Stimulated activated naive CD8-positive, alpha-beta T cell treated with anti-CD3 and anti-CD28 coated beads, Interleukin-15, amount 100 ng/mL, for 72 hours (primary cell): ENCODE results near the gene DDX51.
"Not testable (repeated sequence)": the region's sequence is repeated elsewhere in the genome, so short reads cannot be mapped to it uniquely, and the experiment has no call there.

Source experiments
- ATAC-seq: fragments of 150-1000 bp; cut with Tn5 transposase; 2 replicates; pipeline ENCODE4 v1.10.0; 2021; ENCODE audit warnings: mild to moderate bottlenecking, moderate library complexity
- DNase-seq, 2 donors: peaks; one replicate each; pipeline ENCODE4 v3.0.0; 2021 to 2022
- H3K27ac Mint-ChIP-seq, 2 donors: one replicate each; pipeline ENCODE4 v1.8.0; 2022; ENCODE audit warnings: mild to moderate bottlenecking in 2 of 2, mixed read lengths in 2 of 2, moderate library complexity in 2 of 2
- H3K27me3 Mint-ChIP-seq: one replicate; pipeline ENCODE4 v1.8.0; 2022; ENCODE audit warnings: mixed read lengths
- H3K4me1 Mint-ChIP-seq: one replicate; pipeline ENCODE4 v1.8.0; 2022; ENCODE audit warnings: mild to moderate bottlenecking, mixed read lengths
- H3K4me3 Mint-ChIP-seq, 2 donors: one replicate each; pipeline ENCODE4 v1.8.0; 2022; ENCODE audit warnings: mild to moderate bottlenecking in 2 of 2, mixed read lengths in 2 of 2, moderate library complexity in 1 of 2
- H3K9me3 Mint-ChIP-seq, 2 donors: one replicate each; pipeline ENCODE4 v1.8.0; 2022; ENCODE audit warnings: mixed read lengths in 2 of 2

The DDX51 gene

DNA sequence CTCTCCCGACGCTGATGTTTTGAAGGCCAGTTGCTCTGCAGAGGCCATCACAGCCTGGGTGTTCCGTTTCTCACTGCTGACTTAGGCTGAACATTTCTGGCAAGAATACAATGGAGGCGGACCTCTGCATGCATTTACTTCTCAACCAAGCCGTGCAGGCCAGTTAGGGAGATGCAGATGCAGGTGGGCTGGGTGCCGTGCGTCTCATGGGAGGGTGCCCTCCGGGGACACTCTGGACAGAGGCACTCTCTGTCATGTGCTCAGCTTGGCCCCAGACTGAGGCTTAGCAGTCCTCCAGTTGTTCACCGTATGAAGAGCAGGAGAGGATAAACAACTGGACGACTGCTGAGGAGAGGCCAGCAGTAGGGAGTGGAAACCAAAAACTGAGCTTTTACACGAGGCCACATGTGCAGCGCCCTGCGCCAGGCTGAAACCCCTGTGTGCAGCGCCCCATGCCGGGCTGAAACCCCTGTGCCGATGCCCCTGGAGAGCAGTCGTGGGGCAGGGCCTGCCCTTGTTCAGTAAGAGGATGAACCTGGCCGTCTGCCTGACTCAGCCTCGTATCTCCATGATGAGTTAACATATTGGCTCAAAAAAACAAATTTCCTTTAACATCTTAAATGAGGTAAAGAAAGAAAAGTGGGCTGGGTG lies 32.3 kb downstream of the DDX51 start:
- no peak overlapping the region for H3K4me3 Mint-ChIP-seq
- no peaks in the 10 kb centered on the region for H3K9me3 Mint-ChIP-seq
- ATAC-seq (no peak), DNase-seq (no peak)
- H3K27ac Mint-ChIP-seq = peak overlapping the region in 1 of 2 donors; percentile 72
- no peaks in the 10 kb centered on the region for H3K4me1 Mint-ChIP-seq
- no peaks in the 10 kb centered on the region for H3K27me3 Mint-ChIP-seq

DNA sequence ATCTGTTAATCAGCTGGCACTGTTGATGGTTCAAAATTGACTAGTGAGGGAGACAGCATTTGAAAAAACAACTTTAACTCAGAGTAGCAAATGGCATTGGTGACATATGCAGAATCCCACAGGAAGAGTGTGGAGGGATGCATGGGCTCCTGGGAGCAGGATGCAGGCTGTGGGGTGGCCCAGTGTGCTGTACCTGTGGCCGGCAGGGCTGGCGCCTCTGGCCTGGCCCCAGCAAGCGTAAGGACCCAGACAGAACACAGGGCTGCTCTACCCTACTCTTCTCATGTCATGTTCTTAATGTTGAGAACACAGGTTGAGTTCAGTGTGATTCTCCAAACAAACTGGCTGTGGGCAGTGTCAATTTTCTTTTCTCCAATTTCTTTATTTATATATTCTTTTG lies 33.4 kb downstream of the DDX51 start:
- no peaks in the 10 kb centered on the region for H3K27me3 Mint-ChIP-seq
- H3K9me3 Mint-ChIP-seq = no peaks in the 10 kb centered on the region
- DNase-seq (no peak), ATAC-seq (no peak)
- H3K4me1 Mint-ChIP-seq = no peaks in the 10 kb centered on the region
- H3K4me3 Mint-ChIP-seq = no peak overlapping the region
- H3K27ac Mint-ChIP-seq = no peak overlapping the region

GRCh38 chr12:132109741-132110140 lies 34.4 kb downstream of the DDX51 start:
- no peak for ATAC-seq
- no peak for DNase-seq
- Mint-ChIP-seq H3K27ac (no peak overlapping the region), H3K4me1 (peaks cover 6% of the 10 kb centered on the region), H3K4me3 (no peak overlapping the region), H3K27me3 (no peaks in the 10 kb centered on the region), H3K9me3 (no peaks in the 10 kb centered on the region)

DNA sequence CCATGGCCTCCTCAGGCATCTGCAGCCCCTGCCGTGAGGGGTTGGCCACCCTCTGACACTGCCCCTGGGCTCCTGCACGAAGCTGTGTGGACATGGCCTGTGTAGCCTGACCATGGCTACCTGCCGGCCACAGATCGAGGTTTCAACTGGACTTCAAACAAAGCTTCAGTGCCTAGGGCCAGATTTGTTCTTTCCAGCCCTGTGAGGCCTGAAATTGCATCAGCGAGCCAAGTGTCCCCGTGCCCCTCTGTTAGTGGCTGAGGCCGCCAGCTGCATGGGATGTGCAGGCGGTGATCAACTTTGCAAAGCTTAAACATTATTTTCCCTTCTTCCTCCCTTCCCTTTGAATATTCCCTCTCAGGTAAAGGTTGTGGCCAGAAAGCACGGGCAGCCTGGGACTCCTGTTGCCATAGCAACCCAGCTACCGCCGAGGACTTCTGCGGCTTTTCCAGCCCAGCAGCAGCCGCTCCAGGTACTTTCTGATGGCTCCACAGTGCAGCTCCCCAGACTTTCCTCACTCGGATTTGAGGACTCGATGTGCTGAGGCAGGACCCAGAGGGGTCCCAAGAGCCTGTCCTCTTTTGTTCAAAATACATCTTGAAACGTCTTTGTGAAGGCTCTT lies 35.8 kb downstream of the DDX51 start:
- H3K27me3 Mint-ChIP-seq = no peaks in the 10 kb centered on the region
- peaks cover 6% of the 10 kb centered on the region for H3K4me1 Mint-ChIP-seq
- no peaks in the 10 kb centered on the region for H3K9me3 Mint-ChIP-seq
- no peak overlapping the region for H3K27ac Mint-ChIP-seq
- no peak for DNase-seq
- no peak overlapping the region for H3K4me3 Mint-ChIP-seq
- no peak for ATAC-seq

GRCh38 chr12:132106921-132107320 lies 37.2 kb downstream of the DDX51 start:
- DNase-seq (no peak), ATAC-seq (no peak)
- Mint-ChIP-seq H3K4me1 (peaks cover 6% of the 10 kb centered on the region), H3K4me3 (no peak overlapping the region), H3K27me3 (no peaks in the 10 kb centered on the region), H3K27ac (no peak overlapping the region), H3K9me3 (no peaks in the 10 kb centered on the region)

DNA sequence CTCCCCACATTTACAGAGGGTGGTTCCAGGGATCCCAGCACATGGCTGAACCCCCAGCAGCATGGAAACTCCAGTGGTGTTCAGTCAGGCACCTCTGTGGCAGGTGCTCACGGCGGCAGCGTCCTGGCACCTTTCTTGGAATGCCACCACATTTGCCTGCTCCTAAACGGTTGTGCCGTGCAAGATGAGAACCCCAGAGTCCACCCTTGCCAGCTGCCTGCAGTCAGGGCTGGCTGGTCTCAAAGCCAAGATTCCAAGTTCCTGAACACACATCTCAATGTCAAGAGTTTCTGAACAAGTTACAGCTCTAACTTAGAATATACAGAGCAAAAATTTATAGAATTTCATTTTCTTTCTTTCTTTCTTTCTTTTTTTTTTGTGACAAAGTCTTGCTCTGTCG lies 38.7 kb downstream of the DDX51 start:
- no peak overlapping the region for H3K4me3 Mint-ChIP-seq
- ATAC-seq (no peak), DNase-seq (no peak)
- H3K4me1 Mint-ChIP-seq = peaks cover 6% of the 10 kb centered on the region
- no peak overlapping the region for H3K27ac Mint-ChIP-seq
- no peaks in the 10 kb centered on the region for H3K27me3 Mint-ChIP-seq
- no peaks in the 10 kb centered on the region for H3K9me3 Mint-ChIP-seq

GRCh38 chr12:132103542-132104308 lies 40.4 kb downstream of the DDX51 start:
- ATAC-seq = no peak
- Mint-ChIP-seq H3K27me3 (no peaks in the 10 kb centered on the region), H3K4me3 (no peak overlapping the region), H3K27ac (no peak overlapping the region), H3K4me1 (peaks cover 6% of the 10 kb centered on the region), H3K9me3 (no peaks in the 10 kb centered on the region)
- DNase-seq = no peak

DNA sequence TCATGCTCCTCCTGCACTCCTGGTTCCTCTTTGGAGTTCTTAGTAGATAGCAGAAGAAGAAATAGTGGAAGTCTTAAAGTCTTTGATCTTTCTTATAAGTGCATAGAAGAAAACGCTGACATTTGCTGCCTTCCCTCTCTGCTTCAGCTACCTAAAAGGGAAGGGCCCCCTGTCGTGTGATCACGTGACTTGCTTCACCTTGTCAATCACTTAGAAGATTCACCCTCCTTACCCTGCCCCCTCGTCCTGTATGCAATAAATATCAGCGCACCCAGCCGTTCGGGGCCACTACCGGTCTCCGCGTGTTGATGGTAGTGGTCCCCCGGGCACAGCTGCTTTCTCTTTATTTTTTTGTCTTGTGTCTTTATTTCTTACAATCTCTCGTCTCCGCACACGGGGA lies 41.0 kb downstream of the DDX51 start:
- H3K4me3 Mint-ChIP-seq, H3K27ac Mint-ChIP-seq, ATAC-seq, H3K27me3 Mint-ChIP-seq, H3K9me3 Mint-ChIP-seq, DNase-seq, H3K4me1 Mint-ChIP-seq: not testable (repeated sequence)

GRCh38 chr12:132102297-132102696 lies 41.8 kb downstream of the DDX51 start:
- H3K4me3 Mint-ChIP-seq = no peak overlapping the region
- DNase-seq (no peak), ATAC-seq (no peak)
- H3K9me3 Mint-ChIP-seq = no peaks in the 10 kb centered on the region
- H3K4me1 Mint-ChIP-seq = peaks cover 6% of the 10 kb centered on the region
- no peaks in the 10 kb centered on the region for H3K27me3 Mint-ChIP-seq
- H3K27ac Mint-ChIP-seq = no peak overlapping the region

DNA sequence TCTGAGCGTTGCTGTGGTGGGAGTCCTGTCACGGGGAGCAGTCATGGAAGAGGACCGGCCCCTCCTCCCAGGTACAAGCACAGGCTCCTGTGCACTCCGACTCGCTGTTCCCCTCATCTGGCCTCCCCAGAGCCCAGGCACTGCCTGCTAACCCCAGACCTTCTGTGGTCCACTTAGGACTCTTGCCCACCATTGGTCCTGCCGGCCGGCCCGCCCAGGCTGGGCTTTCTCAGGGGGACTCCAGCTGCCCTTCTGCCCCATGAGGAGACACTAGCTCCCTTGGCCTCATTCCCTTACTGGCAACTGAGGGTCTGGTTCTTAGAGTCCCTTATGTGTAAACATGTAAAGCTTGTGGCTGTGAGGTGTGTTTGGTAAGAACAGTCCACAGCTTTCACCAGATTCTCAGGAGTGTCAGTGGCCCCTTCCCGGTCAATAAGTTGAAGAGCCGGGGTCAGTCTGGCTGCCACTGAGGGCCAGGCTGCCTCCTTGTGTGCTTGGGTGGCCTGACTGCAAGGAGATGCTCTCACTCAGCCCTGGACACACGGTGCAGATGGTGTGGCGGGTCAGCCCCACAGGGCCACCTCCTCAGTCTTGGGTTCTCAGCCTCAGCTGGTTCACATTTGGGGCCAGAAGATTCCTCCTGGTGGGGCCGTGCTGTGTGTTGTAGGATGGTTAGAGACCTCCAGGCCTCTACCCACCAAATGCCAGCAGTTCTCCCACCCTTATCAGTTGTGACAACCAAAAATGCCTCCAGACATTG lies 43.6 kb downstream of the DDX51 start:
- Mint-ChIP-seq H3K9me3 (peaks cover 6 to 15% of the 10 kb centered on the region in 2 donors), H3K27ac (no peak overlapping the region), H3K4me1 (peaks cover 24% of the 10 kb centered on the region), H3K27me3 (no peaks in the 10 kb centered on the region), H3K4me3 (no peak overlapping the region)
- ATAC-seq (no peak), DNase-seq (no peak)

DNA sequence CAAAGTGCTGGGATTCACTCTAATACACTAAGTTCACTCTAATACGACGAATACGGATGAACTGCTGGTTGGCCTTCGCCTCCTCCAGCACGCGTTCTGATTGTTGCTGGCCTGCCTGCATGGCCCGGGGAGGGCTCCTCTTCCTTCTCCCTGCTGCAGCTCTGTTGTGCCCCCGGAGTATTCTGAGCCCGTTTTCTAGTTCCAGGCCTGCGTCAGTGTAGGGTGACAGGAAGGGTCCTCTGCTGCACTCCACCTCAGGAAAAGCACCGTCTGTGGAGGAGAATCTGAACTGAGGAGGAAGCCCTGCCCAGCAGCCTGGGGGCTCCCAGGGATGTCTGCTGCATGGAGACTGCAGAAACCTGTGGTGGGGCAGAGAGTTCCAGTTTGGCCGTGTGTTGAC lies 44.4 kb downstream of the DDX51 start:
- H3K27ac Mint-ChIP-seq = peak overlapping the region in 1 of 2 donors; percentile 79
- ATAC-seq = no peak

DNA sequence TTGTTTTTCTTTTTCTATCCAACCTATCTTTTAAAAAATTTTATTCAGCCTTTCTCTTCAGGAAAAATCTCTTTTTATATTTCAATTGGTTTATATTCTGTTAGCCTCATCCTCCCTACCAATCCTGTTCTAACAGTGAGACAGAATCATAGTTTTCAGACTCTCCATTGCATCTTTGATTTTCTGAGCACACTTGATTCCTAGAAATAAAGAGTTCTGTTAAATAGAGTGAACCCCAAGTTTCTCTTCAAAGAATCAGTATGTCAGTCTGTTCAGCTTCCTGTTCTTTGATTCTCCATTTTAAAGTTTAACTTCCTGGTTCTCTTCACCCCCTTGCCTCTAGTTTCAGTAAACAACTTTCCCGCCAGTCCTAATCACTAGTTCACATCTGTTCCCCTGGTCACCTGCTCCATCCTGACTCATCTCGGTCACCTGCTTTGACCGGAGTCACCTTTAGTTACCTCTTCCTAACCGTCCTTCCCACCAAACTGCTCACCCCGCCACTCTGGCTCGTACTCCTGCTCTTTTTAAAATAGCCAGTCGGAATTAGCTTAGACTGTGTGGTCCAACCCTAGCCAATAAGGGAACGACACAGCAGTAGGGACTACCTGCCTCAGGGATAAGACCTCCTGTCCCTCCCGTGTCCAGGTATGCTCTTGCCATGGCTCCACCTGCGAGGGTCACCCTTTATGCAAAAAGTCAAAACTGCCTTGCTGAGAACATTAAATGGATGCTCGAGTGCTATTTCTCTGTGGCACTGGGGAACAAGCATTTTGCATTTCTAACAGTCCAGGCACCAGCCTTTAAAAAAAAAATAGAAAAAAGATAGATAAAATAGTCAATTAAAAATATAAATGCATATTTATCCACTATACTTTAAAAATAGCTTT lies 48.4 kb downstream of the DDX51 start:
- ATAC-seq (no peak), DNase-seq (no peak)
- Mint-ChIP-seq H3K4me1 (peaks cover 26% of the 10 kb centered on the region), H3K27ac (peak overlapping the region; percentile 86 to 91), H3K9me3 (peaks cover 7 to 18% of the 10 kb centered on the region in 2 donors), H3K4me3 (peak overlapping the region; percentile 13 to 29), H3K27me3 (no peaks in the 10 kb centered on the region)

More for the DNA sequence above, 44.4 kb downstream of the DDX51 start:
- Mint-ChIP-seq H3K4me1 (peaks cover 25% of the 10 kb centered on the region), H3K9me3 (peaks cover 7 to 18% of the 10 kb centered on the region in 2 donors), H3K4me3 (no peak overlapping the region), H3K27me3 (no peaks in the 10 kb centered on the region)
- no peak for DNase-seq

GRCh38 chr12:132094269-132094891 lies 49.7 kb downstream of the DDX51 start:
- ATAC-seq (no peak), DNase-seq (no peak)
- Mint-ChIP-seq H3K4me1 (peaks cover 32% of the 10 kb centered on the region), H3K27ac (no peak overlapping the region), H3K9me3 (peaks cover 15 to 18% of the 10 kb centered on the region in 2 donors), H3K27me3 (no peaks in the 10 kb centered on the region), H3K4me3 (no peak overlapping the region)

GRCh38 chr12:132089407-132089910 lies 54.7 kb downstream of the DDX51 start:
- peaks cover 35% of the 10 kb centered on the region for H3K4me1 Mint-ChIP-seq
- no peaks in the 10 kb centered on the region for H3K27me3 Mint-ChIP-seq
- no peak overlapping the region for H3K4me3 Mint-ChIP-seq
- DNase-seq (no peak), ATAC-seq (no peak)
- no peak overlapping the region for H3K27ac Mint-ChIP-seq
- H3K9me3 Mint-ChIP-seq = peaks cover 0 to 10% of the 10 kb centered on the region in 2 donors
